OCI-LY7 (cell line): Measurements from ENCODE around the gene GLG1. TPM values are rescaled to one million over a fixed set of nuclear protein-coding genes. Genes with fewer than 3 reads are reported as not detected.
"Not testable (repeated sequence)": the region's sequence is repeated elsewhere in the genome, so short reads cannot be mapped to it uniquely, and the experiment has no call there.

Experiments
- BruUV-seq: library from RNA; stranded (reverse); fragments of 400-500 nt; replicated peaks from 2 replicates; lab custom pipeline; 2021; lab: Mats Ljungman, UMichigan
- CTCF ChIA-PET: fragments of 300-600 bp; sonication (Branson Sonifier 250); formaldehyde crosslinking; loops from one replicate; lab custom pipeline; 2022; ENCODE audit warnings: antibody characterized with exemption; ENCODE audit not compliant: unreplicated experiment; lab: Charles Lee
- POLR2A ChIA-PET: fragments of 300-600 bp; sonication (Branson Sonifier 250); formaldehyde crosslinking; loops from one replicate; lab custom pipeline; 2022; ENCODE audit warnings: antibody characterized with exemption; lab: Charles Lee
- DNase-seq: peaks from one replicate; pipeline ENCODE4 v3.0.0-alpha.2; 2015; ENCODE audit warnings: low spot score
- H2AFZ ChIP-seq: fragments of 200-600 bp; sonication (generic), shearing (Covaris generic); 2 replicates; pipeline ENCODE4 v1.6.1; 2014; ENCODE audit warnings: mild to moderate bottlenecking, antibody characterized with exemption, low read length, moderate library complexity
- H3K27ac ChIP-seq: fragments of 200-600 bp; sonication (generic); 2 replicates; pipeline ENCODE4 v1.5.1; 2014; ENCODE audit warnings: mixed run types, low read depth, mild to moderate bottlenecking, moderate library complexity, low read length, inconsistent platforms; ENCODE audit not compliant: poor library complexity, severe bottlenecking
- H3K36me3 ChIP-seq: fragments of 200-600 bp; sonication (generic); 2 replicates; pipeline ENCODE4 v1.6.1; 2014; ENCODE audit warnings: mild to moderate bottlenecking, antibody characterized with exemption, low read length, moderate library complexity, mixed read lengths; ENCODE audit not compliant: insufficient read depth
- H3K4me1 ChIP-seq: fragments of 200-600 bp; sonication (generic); 2 replicates; pipeline ENCODE4 v1.5.1; 2014; ENCODE audit warnings: mild to moderate bottlenecking, low read length; ENCODE audit not compliant: insufficient read depth, poor library complexity, severe bottlenecking
- H3K4me2 ChIP-seq: fragments of 200-600 bp; sonication (generic); 2 replicates; pipeline ENCODE4 v1.6.1; 2014; ENCODE audit warnings: mild to moderate bottlenecking, low read length
- H3K4me3 ChIP-seq: fragments of 200-600 bp; sonication (generic); 2 replicates; pipeline ENCODE4 v1.5.1; 2014; ENCODE audit warnings: mild to moderate bottlenecking, low read depth, low read length; ENCODE audit not compliant: poor library complexity, severe bottlenecking
- H3K79me2 ChIP-seq: fragments of 200-600 bp; sonication (generic); 2 replicates; pipeline ENCODE4 v1.6.1; 2016; ENCODE audit warnings: low read depth, mild to moderate bottlenecking, low read length, moderate library complexity, mixed read lengths; ENCODE audit not compliant: insufficient read depth
- H3K9me2 ChIP-seq: fragments of 200-600 bp; sonication (generic); 2 replicates; pipeline ENCODE4 v1.6.1; 2016; ENCODE audit warnings: mild to moderate bottlenecking, low read length, mixed read lengths; ENCODE audit not compliant: insufficient read depth
- H3K9me3 ChIP-seq: fragments of 200-600 bp; sonication (generic); 2 replicates; pipeline ENCODE4 v1.6.1; 2014; ENCODE audit warnings: mild to moderate bottlenecking, mixed run types, low read length, mixed read lengths
- H4K20me1 ChIP-seq: fragments of 200-600 bp; sonication (generic); 2 replicates; pipeline ENCODE4 v1.6.1; 2014; ENCODE audit warnings: mild to moderate bottlenecking, antibody characterized with exemption, low read length, moderate library complexity, mixed read lengths; ENCODE audit not compliant: insufficient read depth
- EZH2phosphoT487 ChIP-seq: fragments of 200-600 bp; sonication (generic); IDR thresholded peaks from 2 replicates; pipeline ENCODE4 v1.6.1; 2018; ENCODE audit warnings: low read depth, borderline replicate concordance, mild to moderate bottlenecking, mixed run types, antibody characterized with exemption, low read length, moderate library complexity, mixed read lengths
- intact Hi-C: fragments of 100-400 bp; cut with micrococcal nuclease; formaldehyde crosslinking; loops from one replicate; pipeline ENCODE4 v1.10.0; 2022; ENCODE audit not compliant: unreplicated experiment
- total RNA-seq, 2 experiments: library from RNA; depleted of rRNA in 1 of 2; stranded (reverse); fragments of >200 nt in 1 of 2; shearing (Covaris generic) in 1 of 2; gene quantifications; 2 replicates each; pipeline ENCODE4 v1.2.3, GENCODE V29; 2014 to 2022
- TF ChIP-seq, protein P1 (sequence below): fragments of 200-600 bp; sonication (generic); conservative IDR thresholded peaks from 2 replicates; pipeline ENCODE4 v1.5.1; 2014; ENCODE audit warnings: mild to moderate bottlenecking, antibody characterized with exemption, low read length, moderate library complexity, mixed read lengths

The GLG1 gene
- total RNA-seq, 2 experiments from 2014 or later = 40.4 to 69.8 TPM

DNA sequence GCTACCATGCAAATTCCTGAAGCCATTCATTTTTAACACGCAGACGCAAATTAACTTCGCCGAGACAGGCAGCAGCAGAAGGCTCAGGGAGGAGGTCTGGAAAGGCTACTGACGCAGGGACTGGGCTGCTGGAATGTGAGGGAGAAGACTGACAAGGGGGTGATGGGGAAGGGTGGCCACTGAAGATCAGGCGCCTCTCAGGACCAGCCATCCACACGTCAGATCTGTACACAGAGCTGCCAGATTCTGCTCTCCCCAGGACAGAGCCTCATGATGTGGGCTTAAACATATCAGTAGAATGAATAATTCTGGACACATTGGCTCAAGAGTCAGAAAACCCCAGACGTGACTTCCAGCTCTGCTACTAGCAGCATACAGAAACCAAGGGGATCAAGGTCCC is 160.0 kb downstream of the GLG1 start:
- TF ChIP-seq, protein P1, sequence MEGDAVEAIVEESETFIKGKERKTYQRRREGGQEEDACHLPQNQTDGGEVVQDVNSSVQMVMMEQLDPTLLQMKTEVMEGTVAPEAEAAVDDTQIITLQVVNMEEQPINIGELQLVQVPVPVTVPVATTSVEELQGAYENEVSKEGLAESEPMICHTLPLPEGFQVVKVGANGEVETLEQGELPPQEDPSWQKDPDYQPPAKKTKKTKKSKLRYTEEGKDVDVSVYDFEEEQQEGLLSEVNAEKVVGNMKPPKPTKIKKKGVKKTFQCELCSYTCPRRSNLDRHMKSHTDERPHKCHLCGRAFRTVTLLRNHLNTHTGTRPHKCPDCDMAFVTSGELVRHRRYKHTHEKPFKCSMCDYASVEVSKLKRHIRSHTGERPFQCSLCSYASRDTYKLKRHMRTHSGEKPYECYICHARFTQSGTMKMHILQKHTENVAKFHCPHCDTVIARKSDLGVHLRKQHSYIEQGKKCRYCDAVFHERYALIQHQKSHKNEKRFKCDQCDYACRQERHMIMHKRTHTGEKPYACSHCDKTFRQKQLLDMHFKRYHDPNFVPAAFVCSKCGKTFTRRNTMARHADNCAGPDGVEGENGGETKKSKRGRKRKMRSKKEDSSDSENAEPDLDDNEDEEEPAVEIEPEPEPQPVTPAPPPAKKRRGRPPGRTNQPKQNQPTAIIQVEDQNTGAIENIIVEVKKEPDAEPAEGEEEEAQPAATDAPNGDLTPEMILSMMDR = no peak
- no peak for TF ChIP-seq EZH2phosphoT487
- intact Hi-C loops = no loop called here
- ChIA-PET POLR2A (no interaction called here), CTCF (no interaction called here)
- Histone ChIP-seq H3K4me1 (peaks cover under 1% of the 10 kb centered on the region), H2AFZ (no peak overlapping the region), H3K36me3 (peaks cover 18% of the 10 kb centered on the region; the same call in 1 of the 2 replicates), H3K27ac (no peak overlapping the region), H3K79me2 (no peaks in the 10 kb centered on the region), H3K9me2 (no peaks in the 10 kb centered on the region), H4K20me1 (no peaks in the 10 kb centered on the region), H3K4me2 (no peak overlapping the region), H3K4me3 (no peak overlapping the region), H3K9me3 (no peaks in the 10 kb centered on the region)
- DNase-seq = no peak
- no TSS peak for BruUV-seq

DNA sequence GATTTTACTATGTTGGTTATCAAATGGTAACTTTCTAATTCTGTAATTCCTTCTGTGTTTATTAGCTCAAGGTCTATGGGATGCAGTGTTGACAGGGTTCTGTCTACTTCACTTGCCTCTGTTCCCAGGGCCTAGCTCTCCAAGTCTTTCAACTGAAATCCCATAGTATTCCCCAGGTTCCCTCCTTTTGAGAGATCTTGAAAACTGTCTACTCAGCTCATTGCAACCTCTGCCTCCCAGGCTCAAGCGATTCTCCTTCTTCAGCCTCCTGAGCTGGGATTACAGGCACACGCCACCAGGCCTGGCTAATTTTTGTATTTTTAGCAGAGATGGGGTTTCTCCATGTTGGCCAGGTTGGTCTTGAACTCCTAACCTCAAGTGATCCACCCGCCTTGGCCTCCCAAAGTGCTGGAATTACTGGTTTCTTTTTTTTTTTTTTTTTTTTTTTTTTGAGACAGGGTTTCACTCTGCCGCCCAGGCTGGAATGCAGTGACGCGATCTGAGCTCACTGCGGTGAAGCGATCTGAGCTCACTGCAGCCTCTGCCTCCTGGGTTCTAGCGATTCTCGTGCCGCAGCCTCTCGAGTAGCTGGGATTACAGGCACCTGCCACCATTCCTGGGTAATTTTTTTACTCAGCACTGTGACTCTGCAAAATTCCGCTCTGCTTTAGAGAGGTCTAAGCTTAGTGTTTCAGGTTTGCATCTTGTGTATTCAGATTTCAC is 163.1 kb downstream of the GLG1 start:
- H3K4me2 ChIP-seq, H3K36me3 ChIP-seq, CTCF ChIA-PET, BruUV-seq, DNase-seq, intact Hi-C loops, H3K9me2 ChIP-seq, H3K4me1 ChIP-seq, H3K79me2 ChIP-seq, H3K4me3 ChIP-seq, H2AFZ ChIP-seq, H4K20me1 ChIP-seq, H3K27ac ChIP-seq, H3K9me3 ChIP-seq: not testable (repeated sequence)
- POLR2A ChIA-PET = interaction anchor here (0.6 to 0.8 kb wide), 4 partner anchors 17 to 336 kb away, joined by 3 to 5 read pairs (median 3); no protein-coding TSS in a partner anchor

DNA sequence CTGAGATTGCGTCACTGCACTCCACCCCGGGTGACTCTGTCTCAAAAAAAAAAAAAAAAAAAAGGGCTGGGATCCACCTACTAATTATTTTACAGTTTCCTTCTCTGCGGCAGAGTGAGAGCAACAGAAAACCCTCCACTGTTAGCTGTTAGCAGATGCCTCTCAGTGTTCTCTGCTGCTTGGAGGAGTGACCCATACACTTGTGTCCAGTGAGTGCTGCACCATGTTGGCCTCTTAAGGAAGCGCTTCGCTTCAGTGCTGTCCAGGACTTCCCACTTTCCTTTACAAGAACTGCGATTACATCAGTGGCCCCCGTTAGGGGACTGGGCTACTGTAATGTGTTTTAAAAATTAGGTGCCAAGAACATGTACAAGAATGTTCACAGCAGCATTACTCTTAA is 167.2 kb downstream of the GLG1 start:
- Histone ChIP-seq H3K27ac (no peak overlapping the region), H2AFZ (no peak overlapping the region), H3K4me2 (no peak overlapping the region), H4K20me1 (no peaks in the 10 kb centered on the region), H3K79me2 (no peaks in the 10 kb centered on the region), H3K9me3 (no peaks in the 10 kb centered on the region), H3K4me3 (no peak overlapping the region), H3K4me1 (no peaks in the 10 kb centered on the region), H3K9me2 (no peaks in the 10 kb centered on the region), H3K36me3 (no peaks in the 10 kb centered on the region)
- TF ChIP-seq, protein P1 = no peak
- no peak for TF ChIP-seq EZH2phosphoT487
- ChIA-PET POLR2A (no interaction called here), CTCF (no interaction called here)
- intact Hi-C loops = no loop called here
- BruUV-seq = no TSS peak
- DNase-seq = no peak
